NCI-H1105 (cell line): ENCODE results near the gene ABLIM3.
"Not testable (repeated sequence)": the region's sequence is repeated elsewhere in the genome, so short reads cannot be mapped to it uniquely, and the experiment has no call there.

Experiments
- DNase-seq: peaks from one replicate; lab custom pipeline; 2025; lab: John Stamatoyannopoulos, UW

The ABLIM3 gene

GRCh38 chr5:149157330-149157729 is 16.0 kb downstream of the ABLIM3 start:
- DNase-seq = no peak

- DNase-seq = no peak
These were observed 19.0 kb downstream of the ABLIM3 start for GRCh38 chr5:149160291-149160787.

GRCh38 chr5:149161026-149161687 is 19.9 kb downstream of the ABLIM3 start:
- DNase-seq = no peak

GRCh38 chr5:149161850-149162249 is 20.6 kb downstream of the ABLIM3 start:
- no peak for DNase-seq

GRCh38 chr5:149162401-149163084 is 21.2 kb downstream of the ABLIM3 start:
- no peak for DNase-seq

- no peak for DNase-seq
These were observed 23.4 kb downstream of the ABLIM3 start for GRCh38 chr5:149164731-149165130.

GRCh38 chr5:149166128-149166527 is 24.8 kb downstream of the ABLIM3 start:
- DNase-seq = no peak

GRCh38 chr5:149166591-149167100 is 25.4 kb downstream of the ABLIM3 start:
- DNase-seq = no peak

GRCh38 chr5:149168276-149168906 is 27.1 kb downstream of the ABLIM3 start:
- DNase-seq = no peak

- DNase-seq = no peak
These were observed 29.0 kb downstream of the ABLIM3 start for GRCh38 chr5:149170299-149170698.

- DNase-seq = no peak
These were observed 31.0 kb downstream of the ABLIM3 start for GRCh38 chr5:149172261-149172660.

- DNase-seq = no peak
These were observed 31.6 kb downstream of the ABLIM3 start for GRCh38 chr5:149172709-149173505.

GRCh38 chr5:149174847-149175234 is 33.5 kb downstream of the ABLIM3 start:
- no peak for DNase-seq

- DNase-seq = no peak
These were observed 34.2 kb downstream of the ABLIM3 start for GRCh38 chr5:149175346-149176105.

- no peak for DNase-seq
These were observed 36.1 kb downstream of the ABLIM3 start for GRCh38 chr5:149177339-149177843.

- no peak for DNase-seq
These were observed 36.7 kb downstream of the ABLIM3 start for GRCh38 chr5:149177911-149178565.

- no peak for DNase-seq
These were observed 40.4 kb downstream of the ABLIM3 start for GRCh38 chr5:149181732-149182131.

- no peak for DNase-seq
These were observed 40.9 kb downstream of the ABLIM3 start for GRCh38 chr5:149182241-149182640.

GRCh38 chr5:149185067-149185466 is 43.8 kb downstream of the ABLIM3 start:
- DNase-seq = no peak

GRCh38 chr5:149186506-149186905 is 45.2 kb downstream of the ABLIM3 start:
- no peak for DNase-seq

GRCh38 chr5:149187617-149188016 is 46.3 kb downstream of the ABLIM3 start:
- not testable (repeated sequence) for DNase-seq
